GM10266 (cell line): Measurements from ENCODE around the gene CD63.

ENCODE experiments used
- DNase-seq: peaks from one replicate; pipeline ENCODE4 v3.0.0; 2012; ENCODE audit errors: extremely low spot score
- CTCF ChIP-seq: IDR thresholded peaks from 2 replicates; pipeline ENCODE4 v1.5.1; 2012; ENCODE audit warnings: mild to moderate bottlenecking, low read depth; ENCODE audit not compliant: control insufficient read depth, insufficient read depth; ENCODE audit errors: missing control alignments

CD63 gene

GRCh38 chr12:55703288-55703687, 25.5 kb downstream of the CD63 start:
- DNase-seq = no peak

GRCh38 chr12:55702861-55703260, 25.9 kb downstream of the CD63 start:
- no peak for TF ChIP-seq CTCF
- no peak for DNase-seq

More at GRCh38 chr12:55703288-55703687, 25.5 kb downstream of the CD63 start:
- no peak for TF ChIP-seq CTCF

GRCh38 chr12:55700255-55701018, 28.4 kb downstream of the CD63 start:
- no peak for TF ChIP-seq CTCF
- no peak for DNase-seq

GRCh38 chr12:55699471-55700055, 29.2 kb downstream of the CD63 start:
- DNase-seq = no peak

GRCh38 chr12:55698965-55699364, 29.8 kb downstream of the CD63 start:
- DNase-seq = no peak
- no peak for TF ChIP-seq CTCF

More at GRCh38 chr12:55699471-55700055, 29.2 kb downstream of the CD63 start:
- no peak for TF ChIP-seq CTCF

- TF ChIP-seq CTCF = no peak
- DNase-seq = no peak
These were observed 30.4 kb downstream of the CD63 start for GRCh38 chr12:55698241-55698955.
